Natural killer cell (primary cell): Measurements from ENCODE around the gene FAM219A. TPM values are rescaled to one million over a fixed set of nuclear protein-coding genes. Genes with fewer than 3 reads are reported as not detected.

Experiments used
- ATAC-seq, 3 donors: fragments of 150-1000 bp in 2 of 3; fragments of 200-7000 bp in 1 of 3; cut with Tn5 transposase; 1 replicate in 1 of 3; 2 replicates in 2 of 3; pipeline ENCODE4 v1.10.0; 2021; ENCODE audit warnings: mild to moderate bottlenecking in 2 of 3, moderate library complexity in 2 of 3
- DNase-seq, 2 donors: peaks; one replicate each; pipeline versions ENCODE4 v3.0.0 to v3.0.0-alpha.2; 2013 to 2021; ENCODE audit warnings: mixed read lengths in 1 of 2
- H3K27ac ChIP-seq: one replicate; pipeline ENCODE4 v1.5.1; 2013; ENCODE audit warnings: mild to moderate bottlenecking, low read length
- H3K27me3 ChIP-seq: one replicate; pipeline ENCODE4 v1.6.1; 2013; ENCODE audit warnings: low read length; ENCODE audit not compliant: control insufficient read depth, insufficient read depth
- H3K36me3 ChIP-seq: one replicate; pipeline ENCODE4 v1.6.1; 2013; ENCODE audit warnings: low read length; ENCODE audit not compliant: control insufficient read depth, insufficient read depth
- H3K4me1 ChIP-seq: one replicate; pipeline ENCODE4 v1.6.1; 2013; ENCODE audit warnings: low read length; ENCODE audit not compliant: control insufficient read depth, insufficient read depth
- H3K4me3 ChIP-seq: one replicate; pipeline ENCODE4 v1.5.1; 2013; ENCODE audit warnings: low read length
- H3K9me3 ChIP-seq: one replicate; pipeline ENCODE4 v1.6.1; 2013; ENCODE audit warnings: low read length; ENCODE audit not compliant: control insufficient read depth, insufficient read depth
- H3K27ac Mint-ChIP-seq, 2 donors: one replicate each; pipeline ENCODE4 v1.8.0; 2022; ENCODE audit warnings: mild to moderate bottlenecking in 2 of 2, mixed read lengths in 2 of 2, moderate library complexity in 1 of 2
- H3K27me3 Mint-ChIP-seq, 2 donors: one replicate each; pipeline ENCODE4 v1.8.0; 2022; ENCODE audit warnings: low read depth in 2 of 2, mixed read lengths in 2 of 2
- H3K36me3 Mint-ChIP-seq: one replicate; pipeline ENCODE4 v1.8.0; 2022; ENCODE audit warnings: mixed read lengths
- H3K4me1 Mint-ChIP-seq, 2 donors: one replicate each; pipeline ENCODE4 v1.8.0; 2022; ENCODE audit warnings: mixed read lengths in 2 of 2
- H3K4me3 Mint-ChIP-seq: one replicate; pipeline ENCODE4 v1.8.0; 2022; ENCODE audit warnings: mild to moderate bottlenecking, moderate library complexity, mixed read lengths
- H3K9me3 Mint-ChIP-seq, 2 donors: one replicate each; pipeline ENCODE4 v1.8.0; 2022; ENCODE audit warnings: mixed read lengths in 2 of 2
- CTCF ChIP-seq: fragments of 200-600 bp; IDR thresholded peaks from one replicate; pipeline ENCODE4 v1.8.0; 2022; ENCODE audit warnings: antibody characterized with exemption
- WGBS: methylation state at CpG from one replicate; pipeline ENCODE4 v1.1.7; 2013; ENCODE audit warnings: missing lambda C conversion rate; ENCODE audit not compliant: insufficient coverage; 5-methylcytosine and 5-hydroxymethylcytosine counted together
- intact Hi-C: fragments of 100-400 bp; cut with micrococcal nuclease; formaldehyde crosslinking; loops from one replicate; pipeline ENCODE4 v1.14.2; 2022
- total RNA-seq, 4 donors: library from RNA; stranded (reverse); fragments of 120-200 nt in 1 of 4; gene quantifications; one replicate each; pipeline versions ENCODE4 v1.2.3 to v1.2.4, GENCODE V29; 2013 to 2022

The FAM219A gene
- total RNA-seq, 3 donors from 2014 or later (not counting 1 experiment from before 2014, with no cell fraction given) = 18.9 to 20.6 (median 19.2) TPM

- intact Hi-C loops = no loop called here
- Histone ChIP-seq H3K36me3 (no peaks in the 10 kb centered on the region), H3K4me1 (no peaks in the 10 kb centered on the region), H3K27me3 (no peaks in the 10 kb centered on the region), H3K27ac (no peak overlapping the region), H3K9me3 (no peaks in the 10 kb centered on the region), H3K4me3 (no peak overlapping the region)
- no peak for TF ChIP-seq CTCF
- no peak for ATAC-seq
- H3K9me3 Mint-ChIP-seq = no peaks in the 10 kb centered on the region
- no peaks in the 10 kb centered on the region for H3K4me1 Mint-ChIP-seq
- no peak for DNase-seq
- H3K27ac Mint-ChIP-seq = no peak overlapping the region
- peaks cover 23% of the 10 kb centered on the region in 2 donors for H3K27me3 Mint-ChIP-seq
- WGBS = 80% methylated on average over 10 of the region's 10 CpGs
- no peak overlapping the region for H3K4me3 Mint-ChIP-seq
- no peaks in the 10 kb centered on the region for H3K36me3 Mint-ChIP-seq
Measured at GRCh38 chr9:34502471-34502870, 44.1 kb upstream of the FAM219A start.

- H3K4me1 ChIP-seq = no peaks in the 10 kb centered on the region
- DNase-seq (no peak), ATAC-seq (no peak)
- intact Hi-C loops = no loop called here
- no peaks in the 10 kb centered on the region for H3K36me3 Mint-ChIP-seq
- H3K36me3 ChIP-seq = no peaks in the 10 kb centered on the region
- H3K27me3 Mint-ChIP-seq = peaks cover 25 to 28% of the 10 kb centered on the region in 2 donors
- no peaks in the 10 kb centered on the region for H3K27me3 ChIP-seq
- H3K4me3 Mint-ChIP-seq = no peak overlapping the region
- WGBS = 75% methylated on average over 5 of the region's 5 CpGs
- TF ChIP-seq CTCF = no peak
- H3K9me3 ChIP-seq = no peaks in the 10 kb centered on the region
- H3K4me1 Mint-ChIP-seq = no peaks in the 10 kb centered on the region
- H3K9me3 Mint-ChIP-seq = no peaks in the 10 kb centered on the region
- no peak overlapping the region for H3K27ac ChIP-seq
- H3K27ac Mint-ChIP-seq = no peak overlapping the region
- H3K4me3 ChIP-seq = no peak overlapping the region
Measured at GRCh38 chr9:34501889-34502425, 43.6 kb upstream of the FAM219A start.

GRCh38 chr9:34501372-34501771 is 43.0 kb upstream of the FAM219A start:
- Mint-ChIP-seq H3K27ac (no peak overlapping the region), H3K36me3 (no peaks in the 10 kb centered on the region), H3K4me1 (no peaks in the 10 kb centered on the region), H3K27me3 (peaks cover 25 to 32% of the 10 kb centered on the region in 2 donors), H3K9me3 (no peaks in the 10 kb centered on the region), H3K4me3 (no peak overlapping the region)
- no peaks in the 10 kb centered on the region for H3K4me1 ChIP-seq
- intact Hi-C loops = no loop called here
- no peak overlapping the region for H3K27ac ChIP-seq
- DNase-seq (no peak), ATAC-seq (no peak)
- H3K36me3 ChIP-seq = no peaks in the 10 kb centered on the region
- no peak for TF ChIP-seq CTCF
- no CpG with 5 or more reads among the region's 2 CpGs for WGBS
- no peaks in the 10 kb centered on the region for H3K9me3 ChIP-seq
- H3K27me3 ChIP-seq = no peaks in the 10 kb centered on the region
- no peak overlapping the region for H3K4me3 ChIP-seq
